GM12878 (cell line): ENCODE measurements around the gene COL4A1. TPM values are rescaled to one million over a fixed set of nuclear protein-coding genes. Genes with fewer than 3 reads are reported as not detected.

ENCODE experiments used
- ATAC-seq: fragments of 200-7000 bp; cut with Tn5 transposase; 3 replicates; pipeline ENCODE4 v1.9.1; 2020; ENCODE audit warnings: mild to moderate bottlenecking, moderate library complexity
- BruUV-seq: library from RNA; stranded (reverse); fragments of 400-500 nt; replicated peaks from 2 replicates; lab custom pipeline; 2021; lab: Mats Ljungman, UMichigan
- CTCF ChIA-PET: fragments of 300-600 bp; sonication (Branson Sonifier 250); formaldehyde crosslinking; extraction: SDS; loops from one replicate; lab custom pipeline; 2021; ENCODE audit warnings: inconsistent platforms; lab: Yijun Ruan, JAX
- POLR2A ChIA-PET: fragments of 350-600 bp; formaldehyde crosslinking; extraction: SDS; loops from one replicate; lab custom pipeline; 2021; ENCODE audit warnings: inconsistent platforms; lab: Charles Lee
- RAD21 ChIA-PET: fragments of 300-600 bp; sonication (Branson Sonifier 250); formaldehyde crosslinking; loops from one replicate; lab custom pipeline; 2023; ENCODE audit warnings: antibody characterized with exemption; ENCODE audit not compliant: unreplicated experiment; lab: Charles Lee
- SMC1A ChIA-PET: fragments of 300-600 bp; sonication (Branson Sonifier 250); formaldehyde crosslinking; loops from one replicate; lab custom pipeline; 2023; ENCODE audit not compliant: unreplicated experiment, uncharacterized antibody; lab: Charles Lee
- DNase-seq: peaks from one replicate; pipeline ENCODE4 v3.0.0-alpha.2; 2011; ENCODE audit warnings: low read depth, low spot score
- FAIRE-seq: peaks from 3 replicates; lab custom pipeline; 2011; peaks lifted over from hg19 to GRCh38; lab: Jason Lieb, UNC
- H2AFZ ChIP-seq: 2 replicates; pipeline ENCODE4 v1.6.0; 2011; ENCODE audit warnings: low read depth, low read length, control low read depth; ENCODE audit not compliant: control insufficient read depth
- H3K27ac ChIP-seq: 2 replicates; pipeline ENCODE4 v1.5.1; 2011; ENCODE audit warnings: control low read depth; ENCODE audit not compliant: control insufficient read depth, insufficient read depth
- H3K27me3 ChIP-seq, 2 experiments: replicated peaks in 1 of 2; 2 replicates each; pipeline versions ENCODE4 v1.6.0 to v1.6.1; 2011; ENCODE audit warnings: low read length in 1 of 2; ENCODE audit not compliant: control insufficient read depth in 2 of 2, insufficient read depth in 2 of 2
- H3K36me3 ChIP-seq, 2 experiments: 2 replicates each; pipeline ENCODE4 v1.5.1; 2011; ENCODE audit warnings: low read length in 1 of 2; ENCODE audit not compliant: control insufficient read depth in 2 of 2, insufficient read depth in 2 of 2
- H3K4me1 ChIP-seq: 2 replicates; pipeline ENCODE4 v1.6.1; 2011; ENCODE audit warnings: mild to moderate bottlenecking, low read length, moderate library complexity, mixed read lengths; ENCODE audit not compliant: control insufficient read depth, insufficient read depth
- H3K4me2 ChIP-seq: 2 replicates; pipeline ENCODE4 v1.6.0; 2011; ENCODE audit warnings: control low read depth; ENCODE audit not compliant: control insufficient read depth, insufficient read depth
- H3K4me3 ChIP-seq: fragments of 200-600 bp; sonication (generic); 2 replicates; pipeline ENCODE4 v1.5.1; 2016
- H3K79me2 ChIP-seq: 2 replicates; pipeline ENCODE4 v1.6.0; 2011; ENCODE audit warnings: low read length; ENCODE audit not compliant: control insufficient read depth, insufficient read depth
- H3K9ac ChIP-seq: 2 replicates; pipeline ENCODE4 v1.8.0; 2011; ENCODE audit warnings: low read length, control low read depth, mixed read lengths; ENCODE audit not compliant: control insufficient read depth, insufficient read depth
- H3K9me3 ChIP-seq: replicated peaks from 3 replicates; pipeline ENCODE4 v1.5.1; 2011; ENCODE audit warnings: mild to moderate bottlenecking, low read length; ENCODE audit not compliant: control insufficient read depth, insufficient read depth
- H4K20me1 ChIP-seq: 2 replicates; pipeline ENCODE4 v1.6.0; 2011; ENCODE audit not compliant: control insufficient read depth, insufficient read depth
- WGBS: methylation state at CpG from one replicate; pipeline ENCODE4 v1.1.6; 2016; ENCODE audit warnings: low lambda C conversion rate; ENCODE audit not compliant: insufficient replicate concordance, insufficient coverage; ENCODE audit errors: missing lambda C conversion rate; 5-methylcytosine and 5-hydroxymethylcytosine counted together
- in situ Hi-C: fragments of 300-500 bp; cut with MboI; formaldehyde crosslinking; loops from 9 replicates; pipeline ENCODE4 v1.14.3; 2018; ENCODE audit warnings: mixed read lengths
- intact Hi-C: fragments of 100-400 bp; cut with micrococcal nuclease; formaldehyde crosslinking; loops from one replicate; pipeline ENCODE4 v1.14.2; 2022; ENCODE audit not compliant: unreplicated experiment
- polyA plus RNA-seq, 11 experiments: library from polyadenylated mRNA; depleted of rRNA in 4 of 11; unstranded in 6 of 11; stranded (reverse) in 5 of 11; fragments of >200 nt; fragmentation: Nextera tagmentation in 4 of 11; fragmentation: Illumina TruSeq in 1 of 11; extraction: Ambion mirVana in 4 of 11; extraction: Trizol in 1 of 11; gene quantifications; 1 replicate in 1 of 11; 2 replicates in 10 of 11; pipeline versions ENCODE4 v1.2.1 to v1.2.3, GENCODE V29; 2011 to 2016; ENCODE audit warnings: inconsistent platforms in 2 of 11, missing spikeins in 2 of 11, low read depth in 1 of 11
- total RNA-seq, 4 experiments: library from RNA; depleted of rRNA in 3 of 4; stranded (reverse); fragments of >200 nt in 3 of 4; fragmentation: Illumina TruSeq in 1 of 4; extraction: Trizol in 1 of 4; gene quantifications; 2 replicates each; pipeline versions ENCODE4 v1.2.1 to v1.2.3, GENCODE V29; 2013 to 2021
- TF ChIP-seq, protein P1 (sequence below): fragments of 450-650 bp; formaldehyde crosslinking; IDR thresholded peaks from 2 replicates; pipeline ENCODE4 v1.4.0; 2022; ENCODE audit warnings: mild to moderate bottlenecking, moderate library complexity

COL4A1 gene
- total and polyA plus RNA-seq, 10 of the 15 experiments (the other 5 are each of a cell fraction or from before 2014, with no cell fraction given), result 0.07 to 0.31 (median 0.13) TPM; not detected in 6

- POLR2A ChIA-PET, result no interaction called here
- Histone ChIP-seq H3K4me1 (no peaks in the 10 kb centered on the region), H3K27ac (no peak overlapping the region), H3K9ac (no peak overlapping the region), H2AFZ (no peak overlapping the region), H3K79me2 (no peaks in the 10 kb centered on the region), H4K20me1 (no peaks in the 10 kb centered on the region), H3K9me3 (no peaks in the 10 kb centered on the region), H3K36me3 (no peaks in the 10 kb centered on the region), H3K27me3 (peaks cover 0 to 5% of the 10 kb centered on the region in 2 experiments; a peak in 1 of 4 replicates), H3K4me2 (no peak overlapping the region), H3K4me3 (no peak overlapping the region)
- DNase-seq, result no peak
- no TSS peak for BruUV-seq
- no peak for FAIRE-seq
- in situ Hi-C loops, result no loop called here
- intact Hi-C loops, result no loop called here
- TF ChIP-seq, protein P1, sequence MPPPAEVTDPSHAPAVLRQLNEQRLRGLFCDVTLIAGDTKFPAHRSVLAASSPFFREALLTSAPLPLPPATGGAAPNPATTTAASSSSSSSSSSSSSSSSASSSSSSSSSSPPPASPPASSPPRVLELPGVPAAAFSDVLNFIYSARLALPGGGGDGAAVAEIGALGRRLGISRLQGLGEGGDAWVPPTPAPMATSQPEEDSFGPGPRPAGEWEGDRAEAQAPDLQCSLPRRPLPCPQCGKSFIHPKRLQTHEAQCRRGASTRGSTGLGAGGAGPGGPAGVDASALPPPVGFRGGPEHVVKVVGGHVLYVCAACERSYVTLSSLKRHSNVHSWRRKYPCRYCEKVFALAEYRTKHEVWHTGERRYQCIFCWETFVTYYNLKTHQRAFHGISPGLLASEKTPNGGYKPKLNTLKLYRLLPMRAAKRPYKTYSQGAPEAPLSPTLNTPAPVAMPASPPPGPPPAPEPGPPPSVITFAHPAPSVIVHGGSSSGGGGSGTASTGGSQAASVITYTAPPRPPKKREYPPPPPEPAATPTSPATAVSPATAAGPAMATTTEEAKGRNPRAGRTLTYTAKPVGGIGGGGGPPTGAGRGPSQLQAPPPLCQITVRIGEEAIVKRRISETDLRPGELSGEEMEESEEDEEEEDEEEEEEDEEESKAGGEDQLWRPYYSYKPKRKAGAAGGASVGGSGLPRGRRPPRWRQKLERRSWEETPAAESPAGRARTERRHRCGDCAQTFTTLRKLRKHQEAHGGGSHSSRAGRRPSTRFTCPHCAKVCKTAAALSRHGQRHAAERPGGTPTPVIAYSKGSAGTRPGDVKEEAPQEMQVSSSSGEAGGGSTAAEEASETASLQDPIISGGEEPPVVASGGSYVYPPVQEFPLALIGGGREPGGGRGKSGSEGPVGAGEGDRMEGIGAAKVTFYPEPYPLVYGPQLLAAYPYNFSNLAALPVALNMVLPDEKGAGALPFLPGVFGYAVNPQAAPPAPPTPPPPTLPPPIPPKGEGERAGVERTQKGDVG, result no peak
- 83% methylated on average over 3 of the region's 3 CpGs for WGBS
- no peak for ATAC-seq
- RAD21 ChIA-PET, result interaction anchor here (1.1 kb wide), 1 partner anchor 28 kb away, joined by 3 read pairs; no protein-coding TSS in a partner anchor
- SMC1A ChIA-PET, result interaction anchor here (0.7 to 1.6 kb wide), 2 partner anchors 16 to 210 kb away, joined by 3 to 7 read pairs; no protein-coding TSS in a partner anchor
- CTCF ChIA-PET, result interaction anchor here (0.8 to 1.0 kb wide), 2 partner anchors 178 to 210 kb away, joined by 3 to 4 read pairs; no protein-coding TSS in a partner anchor
These were observed 73.0 kb downstream of the COL4A1 start for GRCh38 chr13:110233951-110234280.
